OCI-LY1 (cell line): ENCODE results near the gene RASL11B.

ENCODE experiments used
- H2AFZ ChIP-seq: fragments of 200-600 bp; sonication (generic), shearing (Covaris generic); 2 replicates; pipeline ENCODE4 v1.6.0; 2014; ENCODE audit warnings: antibody characterized with exemption, mild to moderate bottlenecking, low read length
- H3F3A ChIP-seq: fragments of 200-600 bp; sonication (generic), shearing (Covaris generic); 2 replicates; pipeline ENCODE4 v1.6.0; 2014; ENCODE audit warnings: mild to moderate bottlenecking, antibody characterized with exemption, low read length, moderate library complexity; ENCODE audit not compliant: insufficient read depth
- H3K27ac ChIP-seq: fragments of 200-600 bp; sonication (generic); 2 replicates; pipeline ENCODE4 v1.5.1; 2014; ENCODE audit warnings: low read length, mixed run types, mild to moderate bottlenecking, low read depth; ENCODE audit not compliant: poor library complexity, severe bottlenecking
- H3K27me3 ChIP-seq: fragments of 200-600 bp; sonication (generic); 2 replicates; pipeline ENCODE4 v1.6.0; 2014; ENCODE audit warnings: antibody characterized with exemption, mild to moderate bottlenecking, low read length, moderate library complexity; ENCODE audit not compliant: insufficient read depth
- H3K36me3 ChIP-seq: fragments of 200-600 bp; sonication (generic); 2 replicates; pipeline ENCODE4 v1.6.1; 2014; ENCODE audit warnings: mild to moderate bottlenecking, antibody characterized with exemption, low read length, moderate library complexity, mixed read lengths; ENCODE audit not compliant: insufficient read depth
- H3K4me1 ChIP-seq: fragments of 200-600 bp; sonication (generic); 2 replicates; pipeline ENCODE4 v1.5.1; 2014; ENCODE audit warnings: mild to moderate bottlenecking, low read length, moderate library complexity; ENCODE audit not compliant: insufficient read depth, severe bottlenecking
- H3K4me2 ChIP-seq: fragments of 200-600 bp; sonication (generic), shearing (Covaris generic); 2 replicates; pipeline ENCODE4 v1.6.1; 2014; ENCODE audit warnings: low read length
- H3K4me3 ChIP-seq: fragments of 200-600 bp; sonication (generic); 2 replicates; pipeline ENCODE4 v1.5.1; 2014; ENCODE audit warnings: low read length, low read depth, mild to moderate bottlenecking, mixed read lengths; ENCODE audit not compliant: poor library complexity, severe bottlenecking
- H3K79me2 ChIP-seq: fragments of 200-600 bp; shearing (Covaris generic); 2 replicates; pipeline ENCODE4 v1.6.1; 2016; ENCODE audit warnings: mixed run types, low read length, mixed read lengths; ENCODE audit not compliant: insufficient read depth
- H3K9ac ChIP-seq: fragments of 200-600 bp; sonication (generic), shearing (Covaris generic); 2 replicates; pipeline ENCODE4 v1.6.1; 2014; ENCODE audit warnings: mild to moderate bottlenecking, low read length, mixed read lengths
- H3K9me2 ChIP-seq: fragments of 200-600 bp; sonication (generic), shearing (Covaris generic); 2 replicates; pipeline ENCODE4 v1.6.1; 2014; ENCODE audit warnings: low read depth, mild to moderate bottlenecking, low read length, mixed read lengths
- H3K9me3 ChIP-seq: fragments of 200-600 bp; shearing (Covaris generic); 2 replicates; pipeline ENCODE4 v1.6.1; 2014; ENCODE audit warnings: low read length, mixed read lengths
- H4K20me1 ChIP-seq: fragments of 200-600 bp; sonication (generic), shearing (Covaris generic); 2 replicates; pipeline ENCODE4 v1.6.0; 2016; ENCODE audit warnings: mild to moderate bottlenecking, low read length; ENCODE audit not compliant: insufficient read depth
- CTCF ChIP-seq: fragments of 200-600 bp; sonication (generic), shearing (Covaris generic); IDR thresholded peaks from 2 replicates; pipeline ENCODE4 v1.5.1; 2017; ENCODE audit warnings: mild to moderate bottlenecking, antibody characterized with exemption, low read length, moderate library complexity, mixed read lengths
- EZH2 ChIP-seq: fragments of 200-600 bp; sonication (generic), shearing (Covaris generic); IDR thresholded peaks from 2 replicates; pipeline ENCODE4 v1.8.0; 2017; ENCODE audit warnings: borderline replicate concordance, mixed run types, mild to moderate bottlenecking, antibody characterized with exemption, low read length, moderate library complexity, mixed read lengths

Gene RASL11B

DNA sequence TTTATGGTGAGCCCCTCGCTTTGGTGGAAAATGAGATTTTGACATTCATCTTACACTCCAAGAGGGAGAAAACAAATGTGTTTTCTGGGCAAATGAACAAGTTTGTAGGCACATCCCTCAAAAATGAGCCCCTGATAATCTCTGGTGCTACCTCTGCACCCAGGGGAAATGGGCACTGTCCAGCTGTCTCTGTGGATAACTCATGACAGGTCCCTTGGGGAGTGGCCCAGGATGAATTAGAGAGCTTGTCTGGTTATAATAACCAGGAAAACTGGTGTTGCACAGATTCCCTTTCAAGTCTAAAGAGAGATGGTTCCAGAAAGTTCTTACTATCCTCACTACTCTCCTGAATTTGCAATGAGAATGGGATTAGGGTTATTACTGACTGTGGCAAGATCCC, 7.5 kb downstream of the RASL11B start:
- Histone ChIP-seq H3K27me3 (no peaks in the 10 kb centered on the region), H3K4me3 (no peak overlapping the region), H3K27ac (no peak overlapping the region), H3K36me3 (no peaks in the 10 kb centered on the region), H4K20me1 (no peaks in the 10 kb centered on the region), H2AFZ (no peak overlapping the region), H3K9ac (no peak overlapping the region), H3K4me1 (no peaks in the 10 kb centered on the region), H3K9me2 (no peaks in the 10 kb centered on the region), H3K9me3 (no peaks in the 10 kb centered on the region), H3K79me2 (no peaks in the 10 kb centered on the region), H3F3A (no peaks in the 10 kb centered on the region), H3K4me2 (no peak overlapping the region)
- no peak for TF ChIP-seq EZH2
- TF ChIP-seq CTCF, result no peak

GRCh38 chr4:52870225-52870624, 8.1 kb downstream of the RASL11B start:
- Histone ChIP-seq H3K27ac (no peak overlapping the region), H3K4me3 (no peak overlapping the region), H3K27me3 (no peaks in the 10 kb centered on the region), H3K9me2 (no peaks in the 10 kb centered on the region), H4K20me1 (no peaks in the 10 kb centered on the region), H3K36me3 (no peaks in the 10 kb centered on the region), H3K4me1 (no peaks in the 10 kb centered on the region), H3K9me3 (no peaks in the 10 kb centered on the region), H3F3A (no peaks in the 10 kb centered on the region), H3K79me2 (no peaks in the 10 kb centered on the region), H2AFZ (no peak overlapping the region), H3K9ac (no peak overlapping the region), H3K4me2 (no peak overlapping the region)
- TF ChIP-seq CTCF, result no peak

- Histone ChIP-seq H3F3A (no peaks in the 10 kb centered on the region), H3K9ac (no peak overlapping the region), H3K4me2 (no peak overlapping the region), H3K4me1 (no peaks in the 10 kb centered on the region), H3K79me2 (no peaks in the 10 kb centered on the region), H3K4me3 (no peak overlapping the region), H3K27me3 (no peaks in the 10 kb centered on the region), H3K9me2 (no peaks in the 10 kb centered on the region), H4K20me1 (no peaks in the 10 kb centered on the region), H3K9me3 (no peaks in the 10 kb centered on the region), H2AFZ (no peak overlapping the region), H3K27ac (no peak overlapping the region), H3K36me3 (no peaks in the 10 kb centered on the region)
- TF ChIP-seq EZH2 (no peak), CTCF (no peak)
Measured at GRCh38 chr4:52873191-52873590, 11.1 kb downstream of the RASL11B start.
